Endothelial cell (in vitro differentiated cells): ENCODE data around the gene PLCG2. TPM values are rescaled to one million over a fixed set of nuclear protein-coding genes. Genes with fewer than 3 reads are reported as not detected.

ENCODE experiments used
- DNase-seq: peaks from one replicate; pipeline ENCODE4 v3.0.0; 2021; ENCODE audit warnings: low spot score
- H3K27ac Mint-ChIP-seq: one replicate; pipeline ENCODE4 v1.8.0; 2021; ENCODE audit warnings: mixed read lengths, inconsistent platforms; ENCODE audit not compliant: unreplicated experiment
- H3K27me3 Mint-ChIP-seq: one replicate; pipeline ENCODE4 v1.8.0; 2021; ENCODE audit warnings: mild to moderate bottlenecking, moderate library complexity, mixed read lengths, inconsistent platforms; ENCODE audit not compliant: unreplicated experiment
- H3K36me3 Mint-ChIP-seq: one replicate; pipeline ENCODE4 v1.8.0; 2021; ENCODE audit warnings: mild to moderate bottlenecking, low read depth, mixed read lengths, inconsistent platforms; ENCODE audit not compliant: unreplicated experiment
- H3K4me1 Mint-ChIP-seq: one replicate; pipeline ENCODE4 v1.8.0; 2021; ENCODE audit warnings: mild to moderate bottlenecking, mixed read lengths, inconsistent platforms; ENCODE audit not compliant: unreplicated experiment
- H3K4me3 Mint-ChIP-seq: one replicate; pipeline ENCODE4 v1.8.0; 2021; ENCODE audit warnings: mild to moderate bottlenecking, mixed read lengths, inconsistent platforms; ENCODE audit not compliant: unreplicated experiment
- H3K9me3 Mint-ChIP-seq: one replicate; pipeline ENCODE4 v1.8.0; 2021; ENCODE audit warnings: mixed read lengths, inconsistent platforms; ENCODE audit not compliant: unreplicated experiment
- CTCF ChIP-seq: fragments of 200-600 bp; sonication (generic); IDR thresholded peaks from one replicate; pipeline ENCODE4 v1.5.0; 2021; ENCODE audit warnings: antibody characterized with exemption; ENCODE audit not compliant: unreplicated experiment
- total RNA-seq: library from RNA; stranded (reverse); fragmentation: NEBNext Ultra II Directional; extraction: Animal tissue kit (Norgen Biotek cat#: 25700); gene quantifications from one replicate; pipeline ENCODE4 v1.2.1, GENCODE V29; 2021; ENCODE audit not compliant: unreplicated experiment

The PLCG2 gene
- total RNA-seq, 1 donor from 2014 or later: 103 TPM

GRCh38 chr16:81775570-81775969 lies 3.5 kb upstream of the PLCG2 start:
- no peaks in the 10 kb centered on the region for H3K9me3 Mint-ChIP-seq
- peaks cover 17% of the 10 kb centered on the region for H3K27me3 Mint-ChIP-seq
- no peak for TF ChIP-seq CTCF
- no peaks in the 10 kb centered on the region for H3K36me3 Mint-ChIP-seq
- peak overlapping the region; percentile 88 for H3K27ac Mint-ChIP-seq
- H3K4me1 Mint-ChIP-seq: peaks cover 43% of the 10 kb centered on the region
- H3K4me3 Mint-ChIP-seq: no peak overlapping the region
- no peak for DNase-seq

- Mint-ChIP-seq H3K27ac (no peak overlapping the region), H3K9me3 (no peaks in the 10 kb centered on the region), H3K4me3 (peak overlapping the region; percentile 93), H3K27me3 (peaks cover 17% of the 10 kb centered on the region), H3K36me3 (no peaks in the 10 kb centered on the region), H3K4me1 (peaks cover 42% of the 10 kb centered on the region)
- no peak for DNase-seq
- TF ChIP-seq CTCF: no peak
Measured at GRCh38 chr16:81778231-81778630, 860 bp upstream of the PLCG2 start.

- Mint-ChIP-seq H3K4me1 (peaks cover 43% of the 10 kb centered on the region), H3K9me3 (no peaks in the 10 kb centered on the region), H3K27me3 (peaks cover 19% of the 10 kb centered on the region), H3K4me3 (peak overlapping the region; percentile 96), H3K36me3 (no peaks in the 10 kb centered on the region), H3K27ac (peak overlapping the region; percentile 48)
- no peak for TF ChIP-seq CTCF
- peak; percentile 23 for DNase-seq
Measured at GRCh38 chr16:81779536-81780320, 637 bp downstream of the PLCG2 start.

- peaks cover 40% of the 10 kb centered on the region for H3K4me1 Mint-ChIP-seq
- peak overlapping the region; percentile 96 for H3K4me3 Mint-ChIP-seq
- H3K36me3 Mint-ChIP-seq: no peaks in the 10 kb centered on the region
- no peak for DNase-seq
- H3K9me3 Mint-ChIP-seq: no peaks in the 10 kb centered on the region
- peaks cover 20% of the 10 kb centered on the region for H3K27me3 Mint-ChIP-seq
- H3K27ac Mint-ChIP-seq: peak overlapping the region; percentile 48
- TF ChIP-seq CTCF: no peak
Measured at GRCh38 chr16:81780350-81780749, 1.3 kb downstream of the PLCG2 start.

- H3K4me1 Mint-ChIP-seq: peaks cover 34% of the 10 kb centered on the region
- no peak for TF ChIP-seq CTCF
- H3K27me3 Mint-ChIP-seq: peaks cover 21% of the 10 kb centered on the region
- H3K27ac Mint-ChIP-seq: no peak overlapping the region
- DNase-seq: no peak
- H3K36me3 Mint-ChIP-seq: peaks cover 12% of the 10 kb centered on the region
- no peak overlapping the region for H3K4me3 Mint-ChIP-seq
- no peaks in the 10 kb centered on the region for H3K9me3 Mint-ChIP-seq
Measured at GRCh38 chr16:81782236-81782635, 3.1 kb downstream of the PLCG2 start.
